ENCODE results near the gene UFSP1.

- no peak for TF ChIP-seq POLR2AphosphoS5 (IDR thresholded peaks at IDR 0.05)
- TF ChIP-seq EP300 (IDR thresholded peaks at IDR 0.05): no peak
- TF ChIP-seq, protein P1, sequence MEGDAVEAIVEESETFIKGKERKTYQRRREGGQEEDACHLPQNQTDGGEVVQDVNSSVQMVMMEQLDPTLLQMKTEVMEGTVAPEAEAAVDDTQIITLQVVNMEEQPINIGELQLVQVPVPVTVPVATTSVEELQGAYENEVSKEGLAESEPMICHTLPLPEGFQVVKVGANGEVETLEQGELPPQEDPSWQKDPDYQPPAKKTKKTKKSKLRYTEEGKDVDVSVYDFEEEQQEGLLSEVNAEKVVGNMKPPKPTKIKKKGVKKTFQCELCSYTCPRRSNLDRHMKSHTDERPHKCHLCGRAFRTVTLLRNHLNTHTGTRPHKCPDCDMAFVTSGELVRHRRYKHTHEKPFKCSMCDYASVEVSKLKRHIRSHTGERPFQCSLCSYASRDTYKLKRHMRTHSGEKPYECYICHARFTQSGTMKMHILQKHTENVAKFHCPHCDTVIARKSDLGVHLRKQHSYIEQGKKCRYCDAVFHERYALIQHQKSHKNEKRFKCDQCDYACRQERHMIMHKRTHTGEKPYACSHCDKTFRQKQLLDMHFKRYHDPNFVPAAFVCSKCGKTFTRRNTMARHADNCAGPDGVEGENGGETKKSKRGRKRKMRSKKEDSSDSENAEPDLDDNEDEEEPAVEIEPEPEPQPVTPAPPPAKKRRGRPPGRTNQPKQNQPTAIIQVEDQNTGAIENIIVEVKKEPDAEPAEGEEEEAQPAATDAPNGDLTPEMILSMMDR (IDR thresholded peaks at IDR 0.05): no peak
These were observed 14.2 kb downstream of the UFSP1 start for GRCh38 chr7:100875356-100875751.
